HepG2 (cell line): ENCODE results near the gene EPHA2. TPM values are rescaled to one million over a fixed set of nuclear protein-coding genes. Genes with fewer than 3 reads are reported as not detected.
A peak's percentile ranks its signal among the peaks of the same experiment; 100 is the strongest.

ENCODE experiments used
- ATF7 ChIP-seq, 2 experiments: fragments of 450-650 bp in 1 of 2; sonication (generic) in 1 of 2; formaldehyde crosslinking in 1 of 2; IDR thresholded peaks; 2 replicates each; pipeline versions ENCODE4 v1.4.0 to v1.6.1; 2016 to 2020; ENCODE audit warnings: antibody characterized with exemption in 1 of 2, mild to moderate bottlenecking in 1 of 2, missing genetic modification reagents in 1 of 2
- HNF4G ChIP-seq, 2 experiments: sonication (generic) in 1 of 2; formaldehyde crosslinking in 1 of 2; IDR thresholded peaks; 2 replicates each; pipeline versions ENCODE4 v1.4.0 to v1.6.1; 2011 to 2020; ENCODE audit warnings: borderline replicate concordance in 2 of 2, low read depth in 2 of 2, mild to moderate bottlenecking in 2 of 2, low read length in 1 of 2, missing genetic modification reagents in 1 of 2, moderate library complexity in 1 of 2
- KLF16 ChIP-seq, 2 experiments: sonication (generic) in 1 of 2; formaldehyde crosslinking in 1 of 2; IDR thresholded peaks; 2 replicates each; pipeline versions ENCODE4 v1.6.1 to v1.8.0; 2016 to 2023; ENCODE audit warnings: missing genetic modification reagents in 2 of 2, missing compliant biosample characterization in 1 of 2
- MAFK ChIP-seq, 2 experiments: IDR thresholded peaks in 1 of 2; conservative IDR thresholded peaks in 1 of 2; 2 replicates each; pipeline ENCODE4 v1.6.1; 2011; ENCODE audit warnings: improper control_type of control experiment in 2 of 2, low read length in 2 of 2
- NCOA1 ChIP-seq: sonication (generic); formaldehyde crosslinking; IDR thresholded peaks from 2 replicates; pipeline ENCODE4 v1.9.0; 2021; ENCODE audit warnings: missing genetic modification reagents
- NFIC ChIP-seq: IDR thresholded peaks from 2 replicates; pipeline ENCODE4 v1.6.1; 2012; ENCODE audit warnings: mild to moderate bottlenecking, low read length, inconsistent platforms
- RAD51 ChIP-seq: fragments of 450-650 bp; IDR thresholded peaks from 2 replicates; pipeline ENCODE4 v1.6.1; 2016; ENCODE audit warnings: borderline replicate concordance
- RARA ChIP-seq: IDR thresholded peaks from 2 replicates; pipeline ENCODE4 v1.6.1; 2016; ENCODE audit warnings: missing genetic modification reagents, missing compliant biosample characterization
- SETDB1 ChIP-seq: sonication (generic); formaldehyde crosslinking; IDR thresholded peaks from 2 replicates; pipeline ENCODE4 v1.5.1; 2020; ENCODE audit warnings: missing genetic modification reagents, mild to moderate bottlenecking, borderline replicate concordance
- ZBTB8A ChIP-seq: sonication (generic); formaldehyde crosslinking; IDR thresholded peaks from 2 replicates; pipeline ENCODE4 v1.4.0; 2020; ENCODE audit warnings: mild to moderate bottlenecking, low read depth, missing genetic modification reagents, borderline replicate concordance
- ZNF30 ChIP-seq: sonication (generic); formaldehyde crosslinking; IDR thresholded peaks from 2 replicates; pipeline ENCODE4 v1.5.0; 2020; ENCODE audit warnings: mild to moderate bottlenecking, missing genetic modification reagents
- ZNF713 ChIP-seq: sonication (generic); formaldehyde crosslinking; IDR thresholded peaks from 2 replicates; pipeline ENCODE4 v1.4.0; 2020; ENCODE audit warnings: mild to moderate bottlenecking, missing genetic modification reagents
- ZNF772 ChIP-seq: sonication (generic); formaldehyde crosslinking; IDR thresholded peaks from 2 replicates; pipeline ENCODE4 v1.5.0; 2020; ENCODE audit warnings: mild to moderate bottlenecking, missing genetic modification reagents
- polyA plus RNA-seq, 8 experiments: library from polyadenylated mRNA; depleted of rRNA in 3 of 8; stranded (reverse) in 7 of 8; unstranded in 1 of 8; fragments of >200 nt; fragmentation: Illumina TruSeq in 4 of 8; extraction: Trizol in 4 of 8; gene quantifications; 2 replicates each; pipeline versions ENCODE4 v1.2.1 to v1.2.3, GENCODE V29; 2011 to 2016; ENCODE audit warnings: low read depth in 4 of 8, missing spikeins in 1 of 8, mixed read lengths in 1 of 8; ENCODE audit not compliant: insufficient read depth in 1 of 8
- total RNA-seq, 5 experiments: library from RNA; depleted of rRNA; stranded (reverse); fragments of >200 nt; fragmentation: Illumina TruSeq; extraction: Trizol; gene quantifications; 2 replicates each; pipeline ENCODE4 v1.2.3, GENCODE V29; 2016; ENCODE audit warnings: low read depth in 1 of 5
- TF ChIP-seq, protein P1 (sequence below): sonication (generic); formaldehyde crosslinking; IDR thresholded peaks from 2 replicates; pipeline ENCODE4 v1.5.0; 2020; ENCODE audit warnings: mild to moderate bottlenecking, missing genetic modification reagents, borderline replicate concordance
- TF ChIP-seq, protein P2 (sequence below): sonication (generic); formaldehyde crosslinking; conservative IDR thresholded peaks from 2 replicates; pipeline ENCODE4 v1.8.0; 2022; ENCODE audit warnings: missing genetic modification reagents
- TF ChIP-seq, protein P3 (sequence below): sonication (generic); formaldehyde crosslinking; IDR thresholded peaks from 2 replicates; pipeline ENCODE4 v1.5.0; 2020; ENCODE audit warnings: missing genetic modification reagents, mild to moderate bottlenecking, borderline replicate concordance

The EPHA2 gene
- total and polyA plus RNA-seq, 2 of the 13 experiments (the other 11 are each of a cell fraction or from before 2014, with no cell fraction given) = 33.6 to 53.6 TPM

DNA sequence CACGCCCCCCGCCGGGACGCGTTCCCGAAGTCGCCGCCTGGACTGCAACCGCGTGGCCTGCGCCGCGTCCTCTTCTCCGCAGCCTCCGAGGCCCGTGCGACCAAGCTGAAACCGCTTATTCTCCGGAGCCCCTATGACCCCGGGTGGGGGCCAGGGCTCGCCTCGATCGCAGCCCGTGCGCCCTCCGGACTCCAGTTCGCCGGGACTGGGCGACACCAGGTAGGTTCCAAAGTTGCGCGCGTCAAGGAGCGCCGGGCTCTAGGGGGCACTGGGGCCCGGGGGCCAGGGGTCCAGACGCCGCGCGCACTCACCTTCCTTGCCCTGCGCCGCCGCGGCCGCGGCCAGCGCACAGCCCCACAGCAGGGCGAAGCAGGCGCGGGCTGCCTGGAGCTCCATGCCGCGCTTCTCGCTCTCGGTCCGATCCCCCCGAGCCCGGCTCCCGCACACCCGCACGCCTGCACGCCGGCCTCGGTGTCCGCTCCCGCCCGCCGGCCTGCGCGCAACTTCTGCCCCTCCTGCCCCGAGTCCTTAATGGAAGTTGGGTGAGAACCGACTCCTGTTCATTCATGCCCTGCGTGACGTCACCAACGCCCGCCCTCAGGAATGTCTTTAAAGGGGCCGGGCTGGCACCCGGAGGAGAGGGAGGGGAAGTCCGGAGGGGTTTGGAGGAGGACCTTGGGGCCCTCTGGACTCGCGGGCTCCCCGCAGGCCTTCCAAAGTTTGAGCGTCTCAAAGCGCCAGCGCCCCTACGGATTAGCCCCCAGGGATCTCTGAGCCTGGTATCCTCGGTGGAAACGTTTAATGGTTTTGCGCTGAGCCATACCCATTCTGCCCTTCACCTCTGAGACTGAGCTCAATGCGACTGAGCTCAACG lies at the start of gene EPHA2 (continued):
- TF ChIP-seq, protein P1, sequence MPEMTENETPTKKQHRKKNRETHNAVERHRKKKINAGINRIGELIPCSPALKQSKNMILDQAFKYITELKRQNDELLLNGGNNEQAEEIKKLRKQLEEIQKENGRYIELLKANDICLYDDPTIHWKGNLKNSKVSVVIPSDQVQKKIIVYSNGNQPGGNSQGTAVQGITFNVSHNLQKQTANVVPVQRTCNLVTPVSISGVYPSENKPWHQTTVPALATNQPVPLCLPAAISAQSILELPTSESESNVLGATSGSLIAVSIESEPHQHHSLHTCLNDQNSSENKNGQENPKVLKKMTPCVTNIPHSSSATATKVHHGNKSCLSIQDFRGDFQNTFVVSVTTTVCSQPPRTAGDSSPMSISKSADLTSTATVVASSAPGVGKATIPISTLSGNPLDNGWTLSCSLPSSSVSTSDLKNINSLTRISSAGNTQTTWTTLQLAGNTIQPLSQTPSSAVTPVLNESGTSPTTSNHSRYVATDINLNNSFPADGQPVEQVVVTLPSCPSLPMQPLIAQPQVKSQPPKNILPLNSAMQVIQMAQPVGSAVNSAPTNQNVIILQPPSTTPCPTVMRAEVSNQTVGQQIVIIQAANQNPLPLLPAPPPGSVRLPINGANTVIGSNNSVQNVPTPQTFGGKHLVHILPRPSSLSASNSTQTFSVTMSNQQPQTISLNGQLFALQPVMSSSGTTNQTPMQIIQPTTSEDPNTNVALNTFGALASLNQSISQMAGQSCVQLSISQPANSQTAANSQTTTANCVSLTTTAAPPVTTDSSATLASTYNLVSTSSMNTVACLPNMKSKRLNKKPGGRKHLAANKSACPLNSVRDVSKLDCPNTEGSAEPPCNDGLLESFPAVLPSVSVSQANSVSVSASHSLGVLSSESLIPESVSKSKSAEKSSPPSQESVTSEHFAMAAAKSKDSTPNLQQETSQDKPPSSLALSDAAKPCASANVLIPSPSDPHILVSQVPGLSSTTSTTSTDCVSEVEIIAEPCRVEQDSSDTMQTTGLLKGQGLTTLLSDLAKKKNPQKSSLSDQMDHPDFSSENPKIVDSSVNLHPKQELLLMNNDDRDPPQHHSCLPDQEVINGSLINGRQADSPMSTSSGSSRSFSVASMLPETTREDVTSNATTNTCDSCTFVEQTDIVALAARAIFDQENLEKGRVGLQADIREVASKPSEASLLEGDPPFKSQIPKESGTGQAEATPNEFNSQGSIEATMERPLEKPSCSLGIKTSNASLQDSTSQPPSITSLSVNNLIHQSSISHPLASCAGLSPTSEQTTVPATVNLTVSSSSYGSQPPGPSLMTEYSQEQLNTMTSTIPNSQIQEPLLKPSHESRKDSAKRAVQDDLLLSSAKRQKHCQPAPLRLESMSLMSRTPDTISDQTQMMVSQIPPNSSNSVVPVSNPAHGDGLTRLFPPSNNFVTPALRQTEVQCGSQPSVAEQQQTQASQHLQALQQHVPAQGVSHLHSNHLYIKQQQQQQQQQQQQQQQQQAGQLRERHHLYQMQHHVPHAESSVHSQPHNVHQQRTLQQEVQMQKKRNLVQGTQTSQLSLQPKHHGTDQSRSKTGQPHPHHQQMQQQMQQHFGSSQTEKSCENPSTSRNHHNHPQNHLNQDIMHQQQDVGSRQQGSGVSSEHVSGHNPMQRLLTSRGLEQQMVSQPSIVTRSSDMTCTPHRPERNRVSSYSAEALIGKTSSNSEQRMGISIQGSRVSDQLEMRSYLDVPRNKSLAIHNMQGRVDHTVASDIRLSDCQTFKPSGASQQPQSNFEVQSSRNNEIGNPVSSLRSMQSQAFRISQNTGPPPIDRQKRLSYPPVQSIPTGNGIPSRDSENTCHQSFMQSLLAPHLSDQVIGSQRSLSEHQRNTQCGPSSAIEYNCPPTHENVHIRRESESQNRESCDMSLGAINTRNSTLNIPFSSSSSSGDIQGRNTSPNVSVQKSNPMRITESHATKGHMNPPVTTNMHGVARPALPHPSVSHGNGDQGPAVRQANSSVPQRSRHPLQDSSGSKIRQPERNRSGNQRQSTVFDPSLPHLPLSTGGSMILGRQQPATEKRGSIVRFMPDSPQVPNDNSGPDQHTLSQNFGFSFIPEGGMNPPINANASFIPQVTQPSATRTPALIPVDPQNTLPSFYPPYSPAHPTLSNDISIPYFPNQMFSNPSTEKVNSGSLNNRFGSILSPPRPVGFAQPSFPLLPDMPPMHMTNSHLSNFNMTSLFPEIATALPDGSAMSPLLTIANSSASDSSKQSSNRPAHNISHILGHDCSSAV = no peak
- TF ChIP-seq NFIC (no peak), ZNF30 (no peak), HNF4G (IDR thresholded peaks at IDR 0.05; ENCODE audit: borderline replicate concordance, low read depth, low read length) (no peak; the same call in 1 of the 2 replicates), HNF4G (CRISPR knock-in tag; IDR thresholded peaks at IDR 0.05; ENCODE audit: borderline replicate concordance, low read depth) (no peak; the same call in 1 of the 2 replicates), RAD51 (no peak), KLF16 (CRISPR knock-in tag; IDR thresholded peaks at IDR 0.05) (peak in 1 of 2 experiments; percentile 64; a peak in 1 of 4 replicates), MAFK (conservative IDR thresholded peaks at IDR 0.05 in 1 of 2, IDR thresholded peaks at IDR 0.05 in 1 of 2; ENCODE audit: low read length in 2 of 2) (no peak), RARA (peak; percentile 58; the same call in 1 of the 2 replicates), ZBTB8A (CRISPR knock-in tag) (no peak), ZNF713 (CRISPR knock-in tag) (no peak), ZNF772 (no peak), NCOA1 (CRISPR knock-in tag) (peak; percentile 50; the same call in 1 of the 2 replicates), SETDB1 (CRISPR knock-in tag) (no peak), ATF7 (IDR thresholded peaks at IDR 0.05) (peak; percentile 95), ATF7 (CRISPR knock-in tag; IDR thresholded peaks at IDR 0.05) (peak; percentile 90; the same call in 1 of the 2 replicates)
- TF ChIP-seq, protein P2, sequence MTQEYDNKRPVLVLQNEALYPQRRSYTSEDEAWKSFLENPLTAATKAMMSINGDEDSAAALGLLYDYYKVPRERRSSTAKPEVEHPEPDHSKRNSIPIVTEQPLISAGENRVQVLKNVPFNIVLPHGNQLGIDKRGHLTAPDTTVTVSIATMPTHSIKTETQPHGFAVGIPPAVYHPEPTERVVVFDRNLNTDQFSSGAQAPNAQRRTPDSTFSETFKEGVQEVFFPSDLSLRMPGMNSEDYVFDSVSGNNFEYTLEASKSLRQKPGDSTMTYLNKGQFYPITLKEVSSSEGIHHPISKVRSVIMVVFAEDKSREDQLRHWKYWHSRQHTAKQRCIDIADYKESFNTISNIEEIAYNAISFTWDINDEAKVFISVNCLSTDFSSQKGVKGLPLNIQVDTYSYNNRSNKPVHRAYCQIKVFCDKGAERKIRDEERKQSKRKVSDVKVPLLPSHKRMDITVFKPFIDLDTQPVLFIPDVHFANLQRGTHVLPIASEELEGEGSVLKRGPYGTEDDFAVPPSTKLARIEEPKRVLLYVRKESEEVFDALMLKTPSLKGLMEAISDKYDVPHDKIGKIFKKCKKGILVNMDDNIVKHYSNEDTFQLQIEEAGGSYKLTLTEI (CRISPR knock-in tag) = no peak
- TF ChIP-seq, protein P3, sequence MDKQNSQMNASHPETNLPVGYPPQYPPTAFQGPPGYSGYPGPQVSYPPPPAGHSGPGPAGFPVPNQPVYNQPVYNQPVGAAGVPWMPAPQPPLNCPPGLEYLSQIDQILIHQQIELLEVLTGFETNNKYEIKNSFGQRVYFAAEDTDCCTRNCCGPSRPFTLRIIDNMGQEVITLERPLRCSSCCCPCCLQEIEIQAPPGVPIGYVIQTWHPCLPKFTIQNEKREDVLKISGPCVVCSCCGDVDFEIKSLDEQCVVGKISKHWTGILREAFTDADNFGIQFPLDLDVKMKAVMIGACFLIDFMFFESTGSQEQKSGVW (CRISPR knock-in tag) = no peak
